HG03520 (cell line): ENCODE measurements around the gene FLRT3.

Experiments
- ATAC-seq: cut with Tn5 transposase; IDR thresholded peaks from one replicate; pipeline ENCODE4 v1.9.1; 2021; ENCODE audit warnings: mild to moderate bottlenecking, moderate library complexity; ENCODE audit not compliant: unreplicated experiment

Gene FLRT3

DNA sequence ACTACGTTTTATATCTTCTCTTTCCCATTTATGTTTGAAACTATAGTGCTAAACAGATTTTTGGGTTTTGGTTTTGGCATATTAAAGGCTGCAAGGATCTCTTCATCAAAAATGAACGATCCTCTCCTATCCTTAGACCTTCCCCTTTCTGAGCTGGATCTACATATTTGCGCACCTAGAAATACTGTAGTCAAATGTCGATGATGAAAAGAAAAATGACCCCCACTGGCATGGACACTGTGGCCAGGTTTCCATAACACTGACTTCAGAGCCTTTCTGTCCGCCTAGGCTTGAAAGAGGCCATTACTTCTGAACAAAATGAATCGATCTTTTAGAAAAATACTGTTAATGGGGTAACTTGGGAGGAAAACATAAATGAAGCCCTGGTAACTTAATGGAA, 5.8 kb downstream of the FLRT3 start:
- no peak for ATAC-seq

GRCh38 chr20:14319704-14320103, 17.7 kb downstream of the FLRT3 start:
- ATAC-seq = no peak

GRCh38 chr20:14313341-14314020, 23.9 kb downstream of the FLRT3 start:
- no peak for ATAC-seq

GRCh38 chr20:14312001-14312400, 25.4 kb downstream of the FLRT3 start:
- ATAC-seq = no peak

DNA sequence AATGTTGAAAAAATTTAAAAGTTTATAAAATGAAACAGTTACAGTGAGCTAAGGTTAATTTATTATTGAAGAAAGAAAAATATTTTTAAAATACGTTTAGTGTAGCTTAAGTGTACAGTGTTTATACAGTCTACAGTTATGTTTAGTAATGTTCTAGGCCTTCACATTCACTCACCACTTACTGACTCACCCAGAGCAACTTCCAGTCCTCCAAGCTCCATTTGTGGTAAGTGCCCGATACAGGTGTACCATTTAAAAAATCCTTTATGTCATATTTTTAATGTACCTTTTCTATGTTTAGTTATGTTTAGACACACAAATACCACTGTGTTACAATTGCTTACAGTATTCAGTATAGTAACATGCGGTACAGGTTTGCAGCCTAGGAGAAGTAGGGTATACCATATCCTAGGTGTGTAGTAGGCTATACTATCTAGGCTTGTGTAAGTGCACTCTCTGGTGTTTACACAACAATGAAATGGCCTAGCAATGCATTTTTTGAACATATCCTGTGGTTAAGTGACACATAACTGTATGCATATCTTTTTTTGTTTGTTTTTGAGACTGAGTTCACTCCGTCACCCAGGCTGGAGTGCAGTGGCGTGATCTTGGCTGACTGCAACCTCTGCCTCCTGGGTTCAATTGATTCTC, 26.3 kb downstream of the FLRT3 start:
- no peak for ATAC-seq

DNA sequence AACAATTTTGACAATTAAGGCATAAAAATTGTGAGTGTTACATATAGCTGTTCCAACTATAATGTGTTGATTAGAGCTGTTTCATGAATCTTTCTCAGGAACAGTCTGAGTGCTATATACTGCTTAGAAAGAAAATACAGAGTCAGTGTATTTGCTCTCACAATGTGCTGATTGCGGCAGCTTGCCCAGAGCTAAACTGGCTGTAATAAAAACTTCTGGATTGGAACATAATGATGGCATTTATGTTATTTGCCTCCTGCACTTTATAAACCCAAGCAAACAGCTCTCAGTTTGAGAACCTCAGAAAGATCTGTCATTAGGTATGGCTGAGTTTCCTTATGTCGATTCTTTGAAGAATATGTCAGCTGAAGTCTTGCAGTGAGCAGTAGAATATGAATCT, 29.5 kb downstream of the FLRT3 start:
- ATAC-seq = no peak

GRCh38 chr20:14304472-14304871, 32.9 kb downstream of the FLRT3 start:
- ATAC-seq = no peak

- ATAC-seq = no peak
Observed at GRCh38 chr20:14303651-14304050, 33.8 kb downstream of the FLRT3 start.

DNA sequence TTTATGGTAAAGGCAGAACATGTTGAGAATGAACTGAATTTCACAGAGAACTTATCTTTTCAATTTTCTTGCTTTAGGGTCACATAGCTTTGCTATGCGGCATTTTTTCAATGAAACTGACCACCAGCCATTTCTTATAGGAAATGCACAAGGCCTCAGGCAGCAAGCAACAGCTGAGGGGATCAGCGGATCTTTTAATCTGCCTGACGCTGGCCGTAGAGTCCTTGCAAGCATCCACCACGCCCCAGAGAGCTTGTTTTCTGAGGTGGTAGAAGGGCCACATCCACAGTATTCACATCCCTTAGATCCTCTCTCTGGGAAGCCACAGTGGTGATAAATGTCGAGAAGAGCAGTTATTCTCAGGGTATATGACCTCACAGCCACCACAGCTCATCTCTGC, 34.3 kb downstream of the FLRT3 start:
- ATAC-seq = no peak

DNA sequence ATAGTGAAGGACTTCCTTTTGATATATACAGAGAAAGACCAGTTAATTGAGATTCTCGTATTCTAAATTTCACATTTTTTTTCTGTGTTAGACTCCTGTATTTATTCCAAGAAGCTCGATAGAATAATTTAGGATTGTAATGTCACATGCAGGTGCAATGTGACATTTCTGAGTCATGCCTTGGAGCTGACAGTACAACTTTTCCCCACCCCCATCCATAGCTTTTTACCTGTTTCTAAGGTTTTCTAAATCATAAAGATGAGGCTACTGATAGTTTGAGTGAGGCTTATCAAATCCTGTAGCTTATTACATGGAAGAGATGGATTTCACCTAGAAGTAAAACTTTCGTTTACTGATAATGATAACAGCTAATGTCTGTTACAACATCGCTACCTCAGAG, 37.6 kb downstream of the FLRT3 start:
- no peak for ATAC-seq

DNA sequence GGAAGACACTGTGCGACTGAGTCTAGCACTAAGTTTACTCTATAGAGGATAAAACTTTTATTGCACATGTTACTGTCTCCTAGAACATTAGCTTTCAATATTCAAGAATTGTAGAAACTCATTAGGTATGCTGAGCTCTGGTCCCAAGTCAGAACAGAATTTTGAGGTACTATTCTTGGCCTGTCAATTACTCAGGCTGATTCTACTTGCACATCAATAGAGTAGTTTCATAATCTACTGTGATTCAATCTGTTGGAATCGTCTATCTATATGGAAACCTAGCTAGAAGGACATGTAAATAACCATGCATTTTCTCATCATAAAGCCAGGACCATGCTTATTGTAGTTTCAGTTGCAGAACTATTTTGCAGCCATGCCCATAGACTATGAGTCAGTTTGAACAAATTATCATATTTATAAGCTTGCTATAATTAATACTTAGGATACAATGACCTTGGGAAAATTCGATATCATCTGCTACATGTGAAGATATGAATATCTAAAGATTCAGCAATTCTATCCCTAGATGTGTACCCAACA, 41.6 kb downstream of the FLRT3 start:
- ATAC-seq = no peak

DNA sequence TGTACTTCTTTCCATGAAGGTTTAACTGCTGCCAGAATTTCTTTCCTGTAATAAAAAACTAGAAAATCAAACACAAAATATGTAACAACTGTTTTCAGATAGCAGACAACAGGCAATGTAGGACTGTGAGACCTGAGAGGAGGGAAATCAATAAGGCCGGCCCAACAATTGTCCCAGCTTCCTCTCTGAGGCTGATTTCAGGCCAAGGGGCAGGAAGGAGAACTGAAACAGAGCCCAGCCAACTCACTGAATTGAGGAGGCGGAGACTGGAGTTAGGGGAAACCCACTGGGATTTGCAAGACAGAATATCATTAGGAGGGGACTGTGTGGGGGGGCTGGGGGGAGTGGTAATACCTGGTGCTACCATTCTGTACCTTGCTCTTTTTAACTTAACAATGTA, 42.2 kb downstream of the FLRT3 start:
- ATAC-seq = no peak

- ATAC-seq = no peak
Observed at GRCh38 chr20:14291502-14291901, 45.9 kb downstream of the FLRT3 start.

DNA sequence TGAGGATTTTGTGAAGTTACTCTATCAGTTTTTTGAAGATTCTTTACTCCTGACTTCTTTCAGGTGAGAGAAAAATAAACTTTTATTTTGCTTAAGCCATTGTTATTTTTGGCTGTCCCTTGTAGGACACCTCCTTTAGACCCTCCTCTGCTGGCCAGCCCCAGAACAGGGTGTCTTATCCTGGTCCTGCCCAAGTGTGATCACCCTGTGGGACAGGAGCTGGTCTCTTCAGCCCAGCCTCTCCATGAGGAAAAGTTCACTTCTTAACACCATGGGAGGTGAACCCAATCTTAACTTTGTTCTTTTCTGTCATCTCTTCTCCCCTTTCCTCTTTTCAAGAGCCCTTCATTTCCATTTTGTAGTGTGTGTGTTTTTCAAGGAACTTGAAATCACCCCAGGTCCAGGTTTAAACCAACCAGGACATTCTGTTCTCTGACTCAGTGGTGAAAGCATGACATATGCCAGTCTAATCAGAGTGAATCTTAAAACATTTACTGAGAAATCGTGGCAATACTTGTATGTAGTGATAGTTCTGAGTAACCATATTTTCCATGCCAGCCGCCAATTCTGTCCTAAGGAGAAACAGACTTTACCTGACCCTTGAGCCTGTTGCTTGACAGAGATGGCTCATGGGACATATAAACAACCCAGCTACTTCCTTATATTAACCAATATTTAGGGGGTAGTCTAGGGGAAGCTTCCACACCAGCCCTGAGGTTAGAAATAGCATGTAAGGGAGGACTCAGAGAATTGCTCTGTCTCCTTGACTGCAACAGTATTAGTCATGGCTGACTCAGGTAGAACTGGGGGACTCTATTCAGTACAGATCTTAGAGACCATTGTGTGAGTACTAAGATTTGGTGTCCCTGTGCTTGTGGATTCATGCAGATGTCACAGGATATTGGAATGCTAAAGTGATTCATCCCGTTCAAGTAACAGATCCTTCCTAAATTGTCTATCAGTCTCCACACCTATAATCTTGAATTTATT, 48.8 kb downstream of the FLRT3 start:
- ATAC-seq = no peak

- no peak for ATAC-seq
Observed at GRCh38 chr20:14284443-14284842, 53.0 kb downstream of the FLRT3 start.

DNA sequence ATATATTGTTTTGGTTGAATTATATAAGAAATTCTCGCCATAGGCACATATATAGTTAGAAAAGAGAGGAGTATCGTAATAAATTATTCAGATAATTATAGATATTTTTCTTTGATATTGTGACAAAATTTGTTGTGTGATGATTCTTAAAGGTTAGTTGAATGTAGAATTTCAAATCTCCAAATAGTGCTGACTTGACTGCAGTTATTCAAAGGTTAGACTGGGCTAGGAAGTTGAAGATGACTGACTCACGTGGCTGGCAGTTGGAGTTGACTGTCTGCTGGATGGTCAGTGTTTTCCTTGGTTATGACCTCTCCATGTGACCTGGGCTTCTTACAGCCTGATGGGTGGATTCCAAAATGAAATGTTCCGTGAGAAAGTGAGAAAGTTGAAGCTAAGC, 55.3 kb downstream of the FLRT3 start:
- ATAC-seq = no peak
